GM12878 (cell line): ENCODE data around the gene SFT2D3. TPM values are rescaled to one million over a fixed set of nuclear protein-coding genes. Genes with fewer than 3 reads are reported as not detected.

Source experiments
- ATAC-seq: fragments of 200-7000 bp; cut with Tn5 transposase; 3 replicates; pipeline ENCODE4 v1.9.1; 2020; ENCODE audit warnings: mild to moderate bottlenecking, moderate library complexity
- BruUV-seq: library from RNA; stranded (reverse); fragments of 400-500 nt; replicated peaks from 2 replicates; lab custom pipeline; 2021; lab: Mats Ljungman, UMichigan
- CTCF ChIA-PET: fragments of 300-600 bp; sonication (Branson Sonifier 250); formaldehyde crosslinking; extraction: SDS; loops from one replicate; lab custom pipeline; 2021; ENCODE audit warnings: inconsistent platforms; lab: Yijun Ruan, JAX
- POLR2A ChIA-PET: fragments of 350-600 bp; formaldehyde crosslinking; extraction: SDS; loops from one replicate; lab custom pipeline; 2021; ENCODE audit warnings: inconsistent platforms; lab: Charles Lee
- RAD21 ChIA-PET: fragments of 300-600 bp; sonication (Branson Sonifier 250); formaldehyde crosslinking; loops from one replicate; lab custom pipeline; 2023; ENCODE audit warnings: antibody characterized with exemption; ENCODE audit not compliant: unreplicated experiment; lab: Charles Lee
- SMC1A ChIA-PET: fragments of 300-600 bp; sonication (Branson Sonifier 250); formaldehyde crosslinking; loops from one replicate; lab custom pipeline; 2023; ENCODE audit not compliant: unreplicated experiment, uncharacterized antibody; lab: Charles Lee
- DNase-seq: peaks from one replicate; pipeline ENCODE4 v3.0.0-alpha.2; 2011; ENCODE audit warnings: low read depth, low spot score
- FAIRE-seq: peaks from 3 replicates; lab custom pipeline; 2011; peaks lifted over from hg19 to GRCh38; lab: Jason Lieb, UNC
- H2AFZ ChIP-seq: 2 replicates; pipeline ENCODE4 v1.6.0; 2011; ENCODE audit warnings: low read depth, low read length, control low read depth; ENCODE audit not compliant: control insufficient read depth
- H3K27ac ChIP-seq: 2 replicates; pipeline ENCODE4 v1.5.1; 2011; ENCODE audit warnings: control low read depth; ENCODE audit not compliant: control insufficient read depth, insufficient read depth
- H3K27me3 ChIP-seq, 2 experiments: replicated peaks in 1 of 2; 2 replicates each; pipeline versions ENCODE4 v1.6.0 to v1.6.1; 2011; ENCODE audit warnings: low read length in 1 of 2; ENCODE audit not compliant: control insufficient read depth in 2 of 2, insufficient read depth in 2 of 2
- H3K36me3 ChIP-seq, 2 experiments: 2 replicates each; pipeline ENCODE4 v1.5.1; 2011; ENCODE audit warnings: low read length in 1 of 2; ENCODE audit not compliant: control insufficient read depth in 2 of 2, insufficient read depth in 2 of 2
- H3K4me1 ChIP-seq: 2 replicates; pipeline ENCODE4 v1.6.1; 2011; ENCODE audit warnings: mild to moderate bottlenecking, low read length, moderate library complexity, mixed read lengths; ENCODE audit not compliant: control insufficient read depth, insufficient read depth
- H3K4me2 ChIP-seq: 2 replicates; pipeline ENCODE4 v1.6.0; 2011; ENCODE audit warnings: control low read depth; ENCODE audit not compliant: control insufficient read depth, insufficient read depth
- H3K4me3 ChIP-seq: fragments of 200-600 bp; sonication (generic); 2 replicates; pipeline ENCODE4 v1.5.1; 2016
- H3K79me2 ChIP-seq: 2 replicates; pipeline ENCODE4 v1.6.0; 2011; ENCODE audit warnings: low read length; ENCODE audit not compliant: control insufficient read depth, insufficient read depth
- H3K9ac ChIP-seq: 2 replicates; pipeline ENCODE4 v1.8.0; 2011; ENCODE audit warnings: low read length, control low read depth, mixed read lengths; ENCODE audit not compliant: control insufficient read depth, insufficient read depth
- H3K9me3 ChIP-seq: replicated peaks from 3 replicates; pipeline ENCODE4 v1.5.1; 2011; ENCODE audit warnings: mild to moderate bottlenecking, low read length; ENCODE audit not compliant: control insufficient read depth, insufficient read depth
- H4K20me1 ChIP-seq: 2 replicates; pipeline ENCODE4 v1.6.0; 2011; ENCODE audit not compliant: control insufficient read depth, insufficient read depth
- CREM ChIP-seq: IDR thresholded peaks from 2 replicates; pipeline ENCODE4 v1.6.1; 2014; ENCODE audit warnings: antibody characterized with exemption, low read depth
- FOS ChIP-seq: IDR thresholded peaks from 3 replicates; pipeline ENCODE4 v1.6.1; 2011; ENCODE audit warnings: borderline replicate concordance; ENCODE audit not compliant: insufficient read length; ENCODE audit errors: extremely low read depth
- HSF1 ChIP-seq: fragments of 150-350 bp; IDR thresholded peaks from 2 replicates; pipeline ENCODE4 v1.6.1; 2014; ENCODE audit warnings: mild to moderate bottlenecking, low read depth, low read length
- IKZF2 ChIP-seq, 2 experiments: fragments of 450-650 bp; IDR thresholded peaks; 2 replicates each; pipeline ENCODE4 v1.6.1; 2017; ENCODE audit warnings: mild to moderate bottlenecking in 2 of 2, moderate library complexity in 2 of 2
- NKRF ChIP-seq: fragments of 450-650 bp; conservative IDR thresholded peaks from 2 replicates; pipeline ENCODE4 v1.6.1; 2017; ENCODE audit warnings: mild to moderate bottlenecking, moderate library complexity
- PBX3 ChIP-seq: IDR thresholded peaks from 2 replicates; pipeline ENCODE4 v1.6.1; 2011; ENCODE audit warnings: mild to moderate bottlenecking, low read depth, low read length, moderate library complexity; ENCODE audit not compliant: insufficient replicate concordance
- SMAD1 ChIP-seq: fragments of 450-650 bp; IDR thresholded peaks from 2 replicates; pipeline ENCODE4 v1.6.1; 2018; ENCODE audit warnings: mild to moderate bottlenecking, low read depth; ENCODE audit not compliant: partially characterized antibody
- SMAD5 ChIP-seq: IDR thresholded peaks from 2 replicates; pipeline ENCODE4 v1.6.1; 2016; ENCODE audit warnings: antibody characterized with exemption, low read depth
- SMARCA5 ChIP-seq: fragments of 450-650 bp; IDR thresholded peaks from 2 replicates; pipeline ENCODE4 v1.6.1; 2017; ENCODE audit warnings: mild to moderate bottlenecking
- TCF7 ChIP-seq: IDR thresholded peaks from 2 replicates; pipeline ENCODE4 v1.6.1; 2014; ENCODE audit warnings: antibody characterized with exemption, borderline replicate concordance
- WRNIP1 ChIP-seq: IDR thresholded peaks from 2 replicates; pipeline ENCODE4 v1.6.1; 2011; ENCODE audit warnings: low read depth, low read length, improper control_type of control experiment, borderline replicate concordance
- ZNF622 ChIP-seq: fragments of 450-650 bp; IDR thresholded peaks from 2 replicates; pipeline ENCODE4 v1.6.1; 2017; ENCODE audit warnings: mild to moderate bottlenecking, inconsistent platforms
- WGBS: methylation state at CpG from one replicate; pipeline ENCODE4 v1.1.6; 2016; ENCODE audit warnings: low lambda C conversion rate; ENCODE audit not compliant: insufficient replicate concordance, insufficient coverage; ENCODE audit errors: missing lambda C conversion rate; 5-methylcytosine and 5-hydroxymethylcytosine counted together
- in situ Hi-C: fragments of 300-500 bp; cut with MboI; formaldehyde crosslinking; loops from 9 replicates; pipeline ENCODE4 v1.14.3; 2018; ENCODE audit warnings: mixed read lengths
- intact Hi-C: fragments of 100-400 bp; cut with micrococcal nuclease; formaldehyde crosslinking; loops from one replicate; pipeline ENCODE4 v1.14.2; 2022; ENCODE audit not compliant: unreplicated experiment
- polyA plus RNA-seq, 11 experiments: library from polyadenylated mRNA; depleted of rRNA in 4 of 11; unstranded in 6 of 11; stranded (reverse) in 5 of 11; fragments of >200 nt; fragmentation: Nextera tagmentation in 4 of 11; fragmentation: Illumina TruSeq in 1 of 11; extraction: Ambion mirVana in 4 of 11; extraction: Trizol in 1 of 11; gene quantifications; 1 replicate in 1 of 11; 2 replicates in 10 of 11; pipeline versions ENCODE4 v1.2.1 to v1.2.3, GENCODE V29; 2011 to 2016; ENCODE audit warnings: inconsistent platforms in 2 of 11, missing spikeins in 2 of 11, low read depth in 1 of 11
- total RNA-seq, 4 experiments: library from RNA; depleted of rRNA in 3 of 4; stranded (reverse); fragments of >200 nt in 3 of 4; fragmentation: Illumina TruSeq in 1 of 4; extraction: Trizol in 1 of 4; gene quantifications; 2 replicates each; pipeline versions ENCODE4 v1.2.1 to v1.2.3, GENCODE V29; 2013 to 2021

SFT2D3 gene
- total and polyA plus RNA-seq, 10 of the 15 experiments (the other 5 are each of a cell fraction or from before 2014, with no cell fraction given), result 4.2 to 8.4 (median 6.6) TPM; not detected in 4

- ChIA-PET POLR2A (no interaction called here), RAD21 (no interaction called here), CTCF (no interaction called here), SMC1A (interaction anchor here (0.7 kb wide), 1 partner anchor 66 kb away, joined by 3 read pairs; no protein-coding TSS in a partner anchor)
- in situ Hi-C loops (no loop called here), intact Hi-C loops (no loop called here)
- no peak for DNase-seq
- WGBS, result 36% methylated on average over 17 of the region's 17 CpGs
- H3K4me1 ChIP-seq, result no peaks in the 10 kb centered on the region
- no TSS peak for BruUV-seq
- no peaks in the 10 kb centered on the region for H3K36me3 ChIP-seq
- H3K9me3 ChIP-seq, result no peaks in the 10 kb centered on the region
- no peak for TF ChIP-seq HSF1
- TF ChIP-seq CREM, result no peak
- no peak for TF ChIP-seq ZNF622
- TF ChIP-seq PBX3, result no peak
- TF ChIP-seq SMARCA5, result no peak
- TF ChIP-seq TCF7, result no peak
- TF ChIP-seq SMAD1, result no peak
- TF ChIP-seq IKZF2 (IDR thresholded peaks at IDR 0.05), result no peak
- no peak for TF ChIP-seq WRNIP1
- no peak for TF ChIP-seq FOS
- no peak for TF ChIP-seq SMAD5
- TF ChIP-seq NKRF, result no peak
- no peaks in the 10 kb centered on the region for H4K20me1 ChIP-seq
- H3K9ac ChIP-seq, result no peak overlapping the region
- H3K4me3 ChIP-seq, result no peak overlapping the region
- H3K4me2 ChIP-seq, result no peak overlapping the region
- no peaks in the 10 kb centered on the region for H3K79me2 ChIP-seq
- no peak overlapping the region for H3K27ac ChIP-seq
- no peak for FAIRE-seq
- no peak overlapping the region for H2AFZ ChIP-seq
- no peaks in the 10 kb centered on the region for H3K27me3 ChIP-seq
- no peak for ATAC-seq
Measured at GRCh38 chr2:127657232-127657595, 44.1 kb upstream of the SFT2D3 start.
